K562 (cell line): Measurements from ENCODE around the gene ST6GALNAC2. TPM values are rescaled to one million over a fixed set of nuclear protein-coding genes. Genes with fewer than 3 reads are reported as not detected.

Experiments
- ATAC-seq: fragments of 200-7000 bp; cut with Tn5 transposase; 3 replicates; pipeline ENCODE4 v1.9.1; 2020; ENCODE audit warnings: moderate library complexity
- BruUV-seq: library from RNA; stranded (reverse); fragments of 400-500 nt; replicated peaks from 2 replicates; lab custom pipeline; 2021; lab: Mats Ljungman, UMichigan
- CTCF ChIA-PET: fragments of 300-600 bp; formaldehyde crosslinking; extraction: SDS; loops from one replicate; lab custom pipeline; 2021; ENCODE audit warnings: low intra/inter-chr PET ratio; lab: Yijun Ruan, JAX
- POLR2A ChIA-PET: fragments of 300-600, 350-650 bp; sonication (Branson Sonifier 250); formaldehyde crosslinking; extraction: SDS; loops from one replicate; lab custom pipeline; 2021; ENCODE audit warnings: antibody characterized with exemption, inconsistent platforms; lab: Yijun Ruan, JAX
- DNase-seq, 4 experiments: peaks; one replicate each; pipeline versions ENCODE4 v3.0.0 to v3.0.0-alpha.2; 2011 to 2018; ENCODE audit warnings: low spot score in 3 of 4, mixed read lengths in 3 of 4; ENCODE audit errors: extremely low read depth in 1 of 4
- FAIRE-seq: peaks from 2 replicates; lab custom pipeline; 2011; peaks lifted over from hg19 to GRCh38; lab: Jason Lieb, UNC
- H2AFZ ChIP-seq: 2 replicates; pipeline ENCODE4 v1.6.0; 2011; ENCODE audit warnings: low read depth, low read length, control low read depth, inconsistent platforms
- H3K27ac ChIP-seq: fragments of 200-600 bp; 3 replicates; pipeline ENCODE4 v1.8.0; 2011; ENCODE audit warnings: low read depth, mild to moderate bottlenecking, control low read depth, inconsistent platforms, low read length, moderate library complexity, mixed read lengths; ENCODE audit errors: extremely low read depth
- H3K27me3 ChIP-seq, 2 experiments: fragments of 300-600 bp in 1 of 2; 2 replicates in 1 of 2; 3 replicates in 1 of 2; pipeline versions ENCODE4 v1.6.0 to v1.8.0; 2011; ENCODE audit warnings: inconsistent platforms in 2 of 2, low read length in 2 of 2, mild to moderate bottlenecking in 1 of 2, mixed read lengths in 1 of 2, moderate library complexity in 1 of 2; ENCODE audit not compliant: control insufficient read depth in 2 of 2, insufficient read depth in 2 of 2
- H3K36me3 ChIP-seq: fragments of 300-600 bp; 3 replicates; pipeline ENCODE4 v1.8.0; 2011; ENCODE audit warnings: mild to moderate bottlenecking, low read length, inconsistent platforms; ENCODE audit not compliant: control insufficient read depth, insufficient read depth
- H3K4me1 ChIP-seq, 2 experiments: fragments of 200-600 bp in 1 of 2; replicated peaks in 1 of 2; 2 replicates in 1 of 2; 3 replicates in 1 of 2; pipeline versions ENCODE4 v1.5.1 to v1.8.0; 2011; ENCODE audit warnings: inconsistent platforms in 2 of 2, low read length in 2 of 2, mild to moderate bottlenecking in 1 of 2, mixed read lengths in 1 of 2, moderate library complexity in 1 of 2; ENCODE audit not compliant: control insufficient read depth in 2 of 2, insufficient read depth in 2 of 2
- H3K4me2 ChIP-seq: 2 replicates; pipeline ENCODE4 v1.6.1; 2011; ENCODE audit warnings: low read length, control low read depth, inconsistent platforms, mixed read lengths; ENCODE audit not compliant: insufficient read depth
- H3K4me3 ChIP-seq: fragments of 200-600 bp; sonication (generic), shearing (Covaris generic); 2 replicates; pipeline ENCODE4 v1.5.1; 2016; ENCODE audit warnings: control low read depth, inconsistent platforms
- H3K79me2 ChIP-seq: fragments of 200-600 bp; 3 replicates; pipeline ENCODE4 v1.8.0; 2011; ENCODE audit warnings: low read length, inconsistent platforms; ENCODE audit not compliant: control insufficient read depth, insufficient read depth
- H3K9ac ChIP-seq, 2 experiments: 2 replicates each; pipeline versions ENCODE4 v1.6.0 to v1.6.1; 2011; ENCODE audit warnings: low read depth in 2 of 2, low read length in 2 of 2, control low read depth in 1 of 2, inconsistent platforms in 1 of 2, mild to moderate bottlenecking in 1 of 2, mixed read lengths in 1 of 2; ENCODE audit not compliant: insufficient read depth in 1 of 2
- H3K9me1 ChIP-seq: one replicate; pipeline ENCODE4 v1.6.0; 2011; ENCODE audit warnings: inconsistent platforms, mild to moderate bottlenecking, low read length, moderate library complexity; ENCODE audit not compliant: control insufficient read depth, insufficient read depth
- H3K9me3 ChIP-seq: replicated peaks from 2 replicates; pipeline ENCODE4 v1.5.1; 2011; ENCODE audit warnings: low read depth, low read length, inconsistent platforms; ENCODE audit not compliant: control insufficient read depth, insufficient read depth
- H4K20me1 ChIP-seq: replicated peaks from 2 replicates; pipeline ENCODE4 v1.6.1; 2011; ENCODE audit warnings: low read length, inconsistent platforms, mixed read lengths; ENCODE audit not compliant: control insufficient read depth, insufficient read depth
- EZH2 ChIP-seq: IDR thresholded peaks from 2 replicates; pipeline ENCODE4 v1.6.1; 2012; ENCODE audit warnings: low read depth, mild to moderate bottlenecking, inconsistent platforms, low read length, borderline replicate concordance
- HNRNPUL1 ChIP-seq: fragments of 200-400 bp; formaldehyde crosslinking; IDR thresholded peaks from 2 replicates; pipeline ENCODE4 v1.6.1; 2017; ENCODE audit warnings: low read length
- MECOM ChIP-seq: fragments of 250-450 bp; sonication (Bioruptor Pico); IDR thresholded peaks from 2 replicates; pipeline ENCODE4 v1.8.0; 2022; ENCODE audit warnings: inconsistent platforms
- POLR2G ChIP-seq: fragments of 200-400 bp; formaldehyde crosslinking; IDR thresholded peaks from 2 replicates; pipeline ENCODE4 v1.6.1; 2017; ENCODE audit warnings: low read depth, mild to moderate bottlenecking, antibody characterized with exemption, low read length, moderate library complexity
- VEZF1 ChIP-seq: fragments of 200-800 bp; sonication (Bioruptor generic); IDR thresholded peaks from 2 replicates; pipeline ENCODE4 v1.6.1; 2017; ENCODE audit warnings: missing genetic modification characterization, missing compliant biosample characterization
- WGBS: fragments of 100-300 bp; shearing (Covaris generic); methylation state at CpG from one replicate; pipeline ENCODE4 v1.1.6; 2016; ENCODE audit warnings: low coverage, mixed read lengths; ENCODE audit not compliant: insufficient coverage; ENCODE audit errors: missing lambda C conversion rate; 5-methylcytosine and 5-hydroxymethylcytosine counted together
- in situ Hi-C: fragments of 300-500 bp; cut with MboI; formaldehyde crosslinking; loops from 4 replicates; pipeline ENCODE4 v1.15.0; 2018; ENCODE audit warnings: inconsistent platforms, mixed read lengths
- intact Hi-C: fragments of 100-400 bp; cut with micrococcal nuclease; formaldehyde crosslinking; loops from 2 replicates; pipeline ENCODE4 v1.14.2; 2022
- polyA plus RNA-seq, 8 experiments: library from polyadenylated mRNA; depleted of rRNA in 4 of 8; stranded (reverse) in 5 of 8; unstranded in 3 of 8; fragments of >200 nt; fragmentation: Nextera tagmentation in 2 of 8; fragmentation: Illumina TruSeq in 1 of 8; extraction: Ambion mirVana in 2 of 8; extraction: Trizol in 1 of 8; gene quantifications; 2 replicates each; pipeline versions ENCODE4 v1.2.1 to v1.2.3, GENCODE V29; 2011 to 2014; ENCODE audit warnings: inconsistent platforms in 1 of 8, missing spikeins in 1 of 8
- total RNA-seq, 7 experiments: library from RNA; depleted of rRNA in 6 of 7; stranded (reverse); fragments of >200 nt in 6 of 7; fragmentation: Illumina TruSeq in 2 of 7; extraction: Trizol in 2 of 7; gene quantifications; 2 replicates each; pipeline versions ENCODE4 v1.2.1 to v1.2.3, GENCODE V29; 2011 to 2021; ENCODE audit warnings: low replicate concordance in 1 of 7
- TF ChIP-seq, protein P1 (sequence below): IDR thresholded peaks from 3 replicates; pipeline ENCODE4 v1.6.1; 2011; ENCODE audit warnings: borderline replicate concordance, mild to moderate bottlenecking, moderate library complexity; ENCODE audit not compliant: insufficient read length; ENCODE audit errors: extremely low read depth
- TF ChIP-seq, protein P2 (sequence below): sonication (generic); formaldehyde crosslinking; IDR thresholded peaks from 2 replicates; pipeline ENCODE4 v1.8.1; 2023; ENCODE audit warnings: mild to moderate bottlenecking, missing genetic modification reagents

The ST6GALNAC2 gene
- total and polyA plus RNA-seq, 9 of the 15 experiments (the other 6 are each of a cell fraction or from before 2014, with no cell fraction given) = 0.18 TPM; not detected in 8

DNA sequence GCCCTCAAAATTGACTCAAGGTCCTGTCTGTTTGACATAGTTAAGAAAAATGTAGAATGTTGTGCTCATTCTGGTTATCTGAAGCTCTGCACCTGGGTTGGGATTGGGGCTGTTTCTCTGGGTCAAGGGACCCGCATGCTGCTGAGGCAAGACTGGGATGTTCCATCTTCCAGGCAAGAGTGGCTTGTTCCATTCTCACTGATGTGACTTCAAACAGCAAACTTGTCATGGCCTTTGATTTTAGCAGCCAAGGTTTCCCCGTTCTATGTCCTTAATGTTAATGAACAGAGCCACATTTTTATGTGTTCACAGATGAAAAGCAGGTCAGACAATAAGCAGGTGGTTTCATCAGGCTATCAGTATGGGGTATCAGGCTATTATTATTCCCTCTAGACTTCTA, 32.2 kb upstream of the ST6GALNAC2 start (continued):
- TF ChIP-seq, protein P1, sequence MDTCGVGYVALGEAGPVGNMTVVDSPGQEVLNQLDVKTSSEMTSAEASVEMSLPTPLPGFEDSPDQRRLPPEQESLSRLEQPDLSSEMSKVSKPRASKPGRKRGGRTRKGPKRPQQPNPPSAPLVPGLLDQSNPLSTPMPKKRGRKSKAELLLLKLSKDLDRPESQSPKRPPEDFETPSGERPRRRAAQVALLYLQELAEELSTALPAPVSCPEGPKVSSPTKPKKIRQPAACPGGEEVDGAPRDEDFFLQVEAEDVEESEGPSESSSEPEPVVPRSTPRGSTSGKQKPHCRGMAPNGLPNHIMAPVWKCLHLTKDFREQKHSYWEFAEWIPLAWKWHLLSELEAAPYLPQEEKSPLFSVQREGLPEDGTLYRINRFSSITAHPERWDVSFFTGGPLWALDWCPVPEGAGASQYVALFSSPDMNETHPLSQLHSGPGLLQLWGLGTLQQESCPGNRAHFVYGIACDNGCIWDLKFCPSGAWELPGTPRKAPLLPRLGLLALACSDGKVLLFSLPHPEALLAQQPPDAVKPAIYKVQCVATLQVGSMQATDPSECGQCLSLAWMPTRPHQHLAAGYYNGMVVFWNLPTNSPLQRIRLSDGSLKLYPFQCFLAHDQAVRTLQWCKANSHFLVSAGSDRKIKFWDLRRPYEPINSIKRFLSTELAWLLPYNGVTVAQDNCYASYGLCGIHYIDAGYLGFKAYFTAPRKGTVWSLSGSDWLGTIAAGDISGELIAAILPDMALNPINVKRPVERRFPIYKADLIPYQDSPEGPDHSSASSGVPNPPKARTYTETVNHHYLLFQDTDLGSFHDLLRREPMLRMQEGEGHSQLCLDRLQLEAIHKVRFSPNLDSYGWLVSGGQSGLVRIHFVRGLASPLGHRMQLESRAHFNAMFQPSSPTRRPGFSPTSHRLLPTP = no peak
- TF ChIP-seq EZH2 (no peak), VEZF1 (CRISPR knock-in tag) (no peak)

- ATAC-seq = no peak
- Histone ChIP-seq H3K4me1 (peaks cover 3 to 11% of the 10 kb centered on the region in 2 experiments; a peak in 4 of 5 replicates), H3K36me3 (no peaks in the 10 kb centered on the region), H3K4me3 (no peak overlapping the region), H3K79me2 (no peaks in the 10 kb centered on the region), H3K9ac (no peak overlapping the region), H3K27me3 (no peaks in the 10 kb centered on the region), H3K9me3 (peaks cover 6% of the 10 kb centered on the region), H4K20me1 (no peaks in the 10 kb centered on the region), H3K9me1 (no peaks in the 10 kb centered on the region), H3K4me2 (no peak overlapping the region), H2AFZ (no peak overlapping the region), H3K27ac (no peak overlapping the region)
- no peak for TF ChIP-seq HNRNPUL1
- no peak for TF ChIP-seq MECOM
- peak; percentile 66 for TF ChIP-seq POLR2G
- TF ChIP-seq, protein P2, sequence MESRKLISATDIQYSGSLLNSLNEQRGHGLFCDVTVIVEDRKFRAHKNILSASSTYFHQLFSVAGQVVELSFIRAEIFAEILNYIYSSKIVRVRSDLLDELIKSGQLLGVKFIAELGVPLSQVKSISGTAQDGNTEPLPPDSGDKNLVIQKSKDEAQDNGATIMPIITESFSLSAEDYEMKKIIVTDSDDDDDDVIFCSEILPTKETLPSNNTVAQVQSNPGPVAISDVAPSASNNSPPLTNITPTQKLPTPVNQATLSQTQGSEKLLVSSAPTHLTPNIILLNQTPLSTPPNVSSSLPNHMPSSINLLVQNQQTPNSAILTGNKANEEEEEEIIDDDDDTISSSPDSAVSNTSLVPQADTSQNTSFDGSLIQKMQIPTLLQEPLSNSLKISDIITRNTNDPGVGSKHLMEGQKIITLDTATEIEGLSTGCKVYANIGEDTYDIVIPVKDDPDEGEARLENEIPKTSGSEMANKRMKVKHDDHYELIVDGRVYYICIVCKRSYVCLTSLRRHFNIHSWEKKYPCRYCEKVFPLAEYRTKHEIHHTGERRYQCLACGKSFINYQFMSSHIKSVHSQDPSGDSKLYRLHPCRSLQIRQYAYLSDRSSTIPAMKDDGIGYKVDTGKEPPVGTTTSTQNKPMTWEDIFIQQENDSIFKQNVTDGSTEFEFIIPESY (CRISPR knock-in tag) = peak; percentile 50; the same call in 1 of the 2 replicates
- WGBS = 89% methylated on average over 17 of the region's 28 CpGs
- intact Hi-C loops (no loop called here), in situ Hi-C loops (no loop called here)
- FAIRE-seq = no peak
- BruUV-seq = no TSS peak
- ChIA-PET CTCF (no interaction called here), POLR2A (interaction anchor here (1.7 to 4.1 kb wide), 6 partner anchors 8 to 57 kb away, joined by 5 to 33 read pairs (median 6); no protein-coding TSS in a partner anchor)
- DNase-seq = no peak
Observed at GRCh38 chr17:76614912-76615617, 29.4 kb upstream of the ST6GALNAC2 start.
